Epithelial cell of prostate (primary cell): ENCODE data around the gene KCNJ15.

Source experiments
- DNase-seq: peaks from one replicate; pipeline ENCODE4 v3.0.0-alpha.2; 2011; ENCODE audit warnings: low read depth, low spot score
- H3K27ac ChIP-seq: fragments of 450-650 bp; 2 replicates; pipeline ENCODE4 v1.5.1; 2017; ENCODE audit warnings: mild to moderate bottlenecking

The KCNJ15 gene

GRCh38 chr21:38293765-38294164 is 37.0 kb downstream of the KCNJ15 start:
- H3K27ac ChIP-seq: no peak overlapping the region
- DNase-seq: no peak

- DNase-seq: no peak
- H3K27ac ChIP-seq: no peak overlapping the region
Measured at GRCh38 chr21:38294609-38295008, 37.8 kb downstream of the KCNJ15 start.

- H3K27ac ChIP-seq: peak overlapping the region; percentile 49
- DNase-seq: no peak
Measured at GRCh38 chr21:38295997-38296764, 39.4 kb downstream of the KCNJ15 start.

- peak overlapping the region; percentile 49 for H3K27ac ChIP-seq
- no peak for DNase-seq
Measured at GRCh38 chr21:38297194-38297631, 40.4 kb downstream of the KCNJ15 start.

- H3K27ac ChIP-seq: peak overlapping the region; percentile 49
- no peak for DNase-seq
Measured at GRCh38 chr21:38297871-38298270, 41.1 kb downstream of the KCNJ15 start.

GRCh38 chr21:38298832-38299231 is 42.0 kb downstream of the KCNJ15 start:
- no peak overlapping the region for H3K27ac ChIP-seq

GRCh38 chr21:38299671-38300070 is 42.9 kb downstream of the KCNJ15 start:
- no peak for DNase-seq
- no peak overlapping the region for H3K27ac ChIP-seq

More at GRCh38 chr21:38298832-38299231, 42.0 kb downstream of the KCNJ15 start:
- no peak for DNase-seq

- no peak for DNase-seq
- H3K27ac ChIP-seq: no peak overlapping the region
Measured at GRCh38 chr21:38300141-38300578, 43.4 kb downstream of the KCNJ15 start.

GRCh38 chr21:38301321-38302214 is 44.8 kb downstream of the KCNJ15 start:
- H3K27ac ChIP-seq: peak overlapping the region; percentile 63
- DNase-seq: no peak

- DNase-seq: peak; percentile 71
- H3K27ac ChIP-seq: peak overlapping the region; percentile 63
Measured at GRCh38 chr21:38303300-38303699, 46.5 kb downstream of the KCNJ15 start.

GRCh38 chr21:38306433-38307141 is 49.8 kb downstream of the KCNJ15 start:
- peak; percentile 64 for DNase-seq
- peak overlapping the region; percentile 63 for H3K27ac ChIP-seq

GRCh38 chr21:38307771-38308531 is 51.2 kb downstream of the KCNJ15 start:
- H3K27ac ChIP-seq: no peak overlapping the region

GRCh38 chr21:38308532-38309119 is 51.8 kb downstream of the KCNJ15 start:
- no peak overlapping the region for H3K27ac ChIP-seq
- no peak for DNase-seq

More at GRCh38 chr21:38307771-38308531, 51.2 kb downstream of the KCNJ15 start:
- DNase-seq: no peak

GRCh38 chr21:38310646-38311485 is 54.1 kb downstream of the KCNJ15 start:
- no peak for DNase-seq
- H3K27ac ChIP-seq: peak overlapping the region; percentile 36

GRCh38 chr21:38311765-38312164 is 55.0 kb downstream of the KCNJ15 start:
- H3K27ac ChIP-seq: no peak overlapping the region
- no peak for DNase-seq

GRCh38 chr21:38312822-38313221 is 56.0 kb downstream of the KCNJ15 start:
- DNase-seq: no peak
- no peak overlapping the region for H3K27ac ChIP-seq

GRCh38 chr21:38314558-38314957 is 57.8 kb downstream of the KCNJ15 start:
- no peak for DNase-seq
- H3K27ac ChIP-seq: no peak overlapping the region

- no peak for DNase-seq
- no peak overlapping the region for H3K27ac ChIP-seq
Measured at GRCh38 chr21:38315122-38315521, 58.3 kb downstream of the KCNJ15 start.
